ENCODE data around the gene COPA.

COPA gene

DNA sequence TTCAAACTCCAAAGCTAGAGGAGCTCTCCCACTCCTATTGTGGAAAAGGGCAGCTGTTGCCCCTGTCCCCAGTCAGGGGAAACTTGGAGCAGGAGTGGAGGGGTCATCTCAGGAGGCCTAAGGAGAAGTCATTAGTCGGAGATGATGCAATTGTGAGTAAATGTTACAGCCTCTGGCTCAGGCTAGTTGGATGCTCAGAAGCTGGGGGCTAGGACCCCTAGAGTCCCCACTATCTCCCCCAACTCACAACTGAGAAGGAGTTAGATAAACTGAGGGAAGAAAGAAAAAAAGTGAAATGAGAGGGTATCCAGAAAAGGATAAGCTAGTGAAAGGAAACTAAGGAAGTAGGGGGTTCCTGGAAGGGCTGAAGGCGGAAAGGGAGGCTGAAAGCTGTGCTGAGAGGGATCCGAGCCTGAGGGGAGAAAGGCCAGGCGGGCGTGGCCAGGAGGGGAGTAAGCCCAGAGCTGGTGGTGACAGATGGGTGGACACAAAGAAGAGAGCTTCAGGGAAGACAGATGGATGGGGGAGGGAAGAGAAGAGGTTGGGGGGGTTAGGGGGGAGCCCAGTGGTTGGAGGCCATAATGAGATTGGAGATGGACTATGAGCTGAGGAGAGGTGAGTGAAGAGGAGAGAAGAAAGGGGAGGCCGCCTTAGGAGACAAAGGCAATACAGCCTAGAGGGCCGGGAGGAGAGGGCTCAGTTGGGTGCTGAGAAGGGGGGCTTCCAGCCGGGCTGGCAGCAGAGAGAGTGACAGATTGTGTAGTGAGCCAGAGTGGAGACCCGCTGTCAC lies 19.3 kb upstream of the COPA start:
- peak; percentile 52 for DNase-seq

DNA sequence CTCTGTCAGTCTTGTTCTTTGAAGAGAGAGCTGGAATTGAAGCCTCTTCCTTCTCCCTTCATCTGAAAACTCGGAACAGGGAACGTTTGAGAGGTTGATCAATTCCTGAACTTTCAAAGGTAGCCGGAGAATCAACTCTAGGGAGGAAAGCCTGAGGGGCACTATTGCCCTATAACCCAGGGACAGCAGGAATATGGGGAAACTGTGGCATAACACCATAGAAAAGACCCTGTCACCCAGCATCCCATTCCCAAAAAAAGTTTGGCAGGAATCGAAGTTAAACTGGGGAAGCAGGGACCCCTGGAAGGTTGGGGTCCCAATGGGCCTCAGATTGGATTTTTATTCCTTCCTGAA lies 18.7 kb upstream of the COPA start:
- DNase-seq: no peak

DNA sequence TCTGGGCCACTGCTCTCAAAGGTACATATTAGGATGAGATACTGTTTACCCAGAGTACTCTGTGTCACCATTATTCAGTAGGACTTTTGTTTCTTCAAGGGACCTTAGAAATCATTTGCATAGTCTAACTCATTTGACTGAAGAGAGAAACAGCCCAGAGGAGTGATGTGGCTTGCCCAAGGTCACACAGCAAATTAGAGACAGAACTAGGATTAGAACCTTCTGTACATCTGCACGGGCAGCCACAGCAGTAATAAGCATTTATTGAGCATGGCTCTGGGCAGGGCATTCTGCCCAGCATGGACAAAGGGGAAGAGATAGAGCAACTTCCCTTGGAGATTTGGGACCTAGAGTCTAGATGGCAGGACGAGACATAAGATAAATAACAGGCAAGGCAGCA lies 18.1 kb upstream of the COPA start:
- no peak for DNase-seq

DNA sequence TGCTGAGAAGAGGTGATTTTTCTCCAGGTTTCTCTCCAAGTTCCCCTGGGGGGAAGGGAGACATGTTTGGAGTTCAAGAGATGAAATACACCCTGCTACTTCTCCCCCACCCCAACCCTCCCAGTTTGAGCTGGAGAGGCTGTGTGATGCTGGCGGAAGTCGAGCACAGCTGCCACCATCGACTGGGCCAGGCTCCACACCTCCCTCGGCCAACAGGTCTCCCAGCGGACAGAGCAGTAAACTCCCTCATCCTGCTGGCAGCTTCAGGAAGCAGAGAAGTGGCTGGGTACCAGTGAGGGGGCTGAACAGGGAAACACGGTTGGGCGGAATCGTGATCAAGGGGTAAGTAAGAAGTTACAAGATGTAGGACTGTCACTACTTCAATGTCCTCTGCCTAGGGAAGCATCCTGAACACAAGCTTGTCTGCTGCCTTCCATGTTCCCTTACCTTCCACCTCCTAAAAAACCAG lies 17.2 kb upstream of the COPA start:
- DNase-seq: no peak

DNA sequence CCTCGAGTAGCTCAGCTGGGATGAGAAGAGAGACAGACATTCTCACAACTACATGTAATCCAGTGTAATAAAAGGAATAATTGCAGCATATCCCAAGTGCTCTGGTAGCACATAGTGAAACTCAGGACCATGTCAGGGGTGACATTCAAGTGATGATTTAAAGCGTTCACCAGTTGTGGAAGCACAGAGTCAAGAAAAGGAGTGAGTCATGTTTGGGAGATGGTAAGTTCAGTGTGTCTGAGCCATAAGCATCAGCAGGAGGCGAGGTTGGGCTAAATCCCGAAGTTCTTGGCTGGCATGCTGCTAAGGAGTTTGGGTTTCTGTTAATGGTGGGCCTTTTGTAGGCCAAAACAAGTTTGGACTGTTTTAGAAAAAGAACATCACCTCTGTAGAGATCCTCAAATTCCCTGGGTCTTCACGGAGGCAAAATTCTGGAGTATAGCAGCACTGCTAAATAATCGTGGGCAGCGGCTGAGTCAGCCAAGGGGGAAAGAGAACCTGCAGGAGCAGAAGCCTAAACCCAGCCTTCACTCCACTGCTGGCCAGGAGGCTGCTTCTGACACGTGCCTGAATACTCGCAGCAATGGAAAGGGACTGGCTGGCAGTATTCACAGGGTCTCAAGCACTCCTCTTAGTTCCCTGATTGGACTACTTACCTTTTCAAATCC lies 16.6 kb upstream of the COPA start:
- DNase-seq: peak; percentile 10

DNA sequence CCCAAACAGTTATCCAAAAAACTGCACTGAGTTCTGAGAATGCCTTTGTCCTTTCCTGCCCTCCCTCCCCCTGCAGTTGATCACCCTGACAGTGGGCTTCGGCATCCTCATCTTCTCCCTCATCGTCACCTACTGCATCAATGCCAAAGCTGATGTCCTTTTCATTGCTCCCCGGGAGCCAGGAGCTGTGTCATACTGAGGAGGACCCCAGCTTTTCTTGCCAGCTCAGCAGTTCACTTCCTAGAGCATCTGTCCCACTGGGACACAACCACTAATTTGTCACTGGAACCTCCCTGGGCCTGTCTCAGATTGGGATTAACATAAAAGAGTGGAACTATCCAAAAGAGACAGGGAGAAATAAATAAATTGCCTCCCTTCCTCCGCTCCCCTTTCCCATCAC lies 15.0 kb upstream of the COPA start:
- DNase-seq: no peak

DNA sequence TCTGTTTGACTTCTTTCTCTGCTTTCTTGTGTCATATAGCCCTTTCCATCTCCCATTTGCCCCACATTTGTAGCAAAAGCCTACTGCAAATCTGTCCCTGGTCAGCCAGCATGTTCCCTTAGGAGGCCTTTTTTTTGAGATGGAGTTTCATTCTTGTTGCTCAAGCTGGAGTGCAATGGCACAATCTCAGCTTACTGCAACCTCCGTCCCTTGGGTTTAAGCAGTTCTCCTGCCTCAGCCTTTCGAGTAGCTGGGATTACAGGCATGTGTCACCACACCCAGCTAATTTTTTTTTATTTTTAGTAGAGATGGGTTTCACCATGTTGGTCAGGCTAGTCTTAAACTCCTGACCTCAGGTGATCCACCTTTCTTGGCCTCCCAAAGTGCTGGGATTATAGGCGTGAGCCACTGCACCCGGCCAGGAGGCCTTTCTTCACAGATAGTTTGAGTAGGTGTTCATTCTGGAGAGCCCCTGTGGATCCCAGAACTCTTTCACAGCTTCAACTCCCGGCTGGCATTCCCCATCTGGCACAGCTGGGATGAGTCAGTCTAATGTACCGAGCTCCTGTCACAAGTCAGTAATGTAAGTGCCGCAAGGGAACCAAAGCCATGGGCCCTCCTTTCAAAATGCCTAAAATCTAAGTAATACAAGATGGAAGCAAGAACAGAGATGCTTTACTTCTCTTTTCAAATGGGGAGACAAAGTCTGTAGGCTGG lies 14.4 kb upstream of the COPA start:
- no peak for DNase-seq

DNA sequence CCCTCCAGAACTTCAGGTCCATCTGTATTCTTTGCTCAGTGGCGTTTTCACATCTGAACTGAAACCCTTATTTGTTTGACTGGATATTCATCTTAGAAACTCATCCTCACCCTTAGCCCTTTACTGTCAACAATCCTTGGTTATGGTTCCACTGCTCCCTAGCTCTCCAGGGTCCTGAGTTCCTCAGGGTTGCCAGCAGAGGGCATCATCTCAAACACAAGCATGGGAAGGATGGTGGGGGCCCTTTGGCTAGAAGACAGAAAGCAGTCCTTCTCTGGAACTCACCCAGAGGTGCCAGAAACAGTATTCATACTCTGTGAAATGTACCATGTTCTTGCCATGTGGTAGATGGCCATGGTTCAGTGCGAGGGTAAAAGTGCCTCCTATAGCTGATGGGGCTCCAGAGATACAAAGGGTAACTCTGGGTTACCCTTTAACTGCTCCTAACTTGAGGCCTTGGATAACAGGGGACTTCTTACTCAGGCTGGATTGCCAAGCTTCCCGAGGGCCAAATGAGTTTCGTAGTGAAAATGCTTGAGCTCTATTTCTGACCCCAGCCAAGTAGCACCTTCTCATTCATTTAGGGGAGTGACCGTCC lies 11.4 kb upstream of the COPA start:
- DNase-seq: no peak

DNA sequence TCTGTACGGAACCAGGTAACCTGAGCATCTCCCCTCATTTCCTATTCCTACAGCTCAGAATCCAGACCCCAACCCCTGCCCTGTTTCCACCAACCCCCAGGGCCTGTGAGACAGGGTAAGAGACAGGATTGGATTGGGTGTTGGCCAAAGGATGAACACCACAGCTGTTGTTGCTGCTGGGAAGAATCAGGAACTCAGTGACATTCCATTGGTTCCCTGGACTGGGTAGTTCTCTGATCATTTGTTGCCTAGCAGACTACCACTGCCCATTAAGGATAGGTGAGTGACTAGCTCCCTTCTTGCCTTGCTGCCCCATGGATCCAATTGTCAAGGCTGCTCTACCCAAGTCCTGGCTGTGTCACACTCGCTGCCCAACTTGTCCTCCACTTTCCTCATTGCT lies 10.2 kb upstream of the COPA start:
- DNase-seq: no peak

DNA sequence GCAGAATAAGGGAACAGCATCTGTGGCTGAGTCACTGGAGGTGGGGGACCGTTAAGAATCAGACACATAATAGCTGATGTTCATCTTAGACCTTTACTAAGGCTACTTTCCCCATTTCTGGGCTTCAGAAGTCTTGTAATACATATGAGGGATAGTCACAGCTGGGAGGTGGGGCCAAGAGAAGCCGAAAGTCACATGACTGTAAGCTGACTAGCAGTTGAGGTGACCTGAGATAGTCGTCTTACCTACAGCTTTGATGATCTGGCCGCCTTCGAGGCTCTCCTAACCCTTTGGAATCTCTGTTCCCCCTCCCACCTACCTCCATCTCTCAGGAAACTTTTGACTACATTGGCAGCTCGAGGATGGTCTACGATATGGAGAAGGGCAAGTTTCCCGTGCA lies 9.5 kb upstream of the COPA start:
- no peak for DNase-seq

DNA sequence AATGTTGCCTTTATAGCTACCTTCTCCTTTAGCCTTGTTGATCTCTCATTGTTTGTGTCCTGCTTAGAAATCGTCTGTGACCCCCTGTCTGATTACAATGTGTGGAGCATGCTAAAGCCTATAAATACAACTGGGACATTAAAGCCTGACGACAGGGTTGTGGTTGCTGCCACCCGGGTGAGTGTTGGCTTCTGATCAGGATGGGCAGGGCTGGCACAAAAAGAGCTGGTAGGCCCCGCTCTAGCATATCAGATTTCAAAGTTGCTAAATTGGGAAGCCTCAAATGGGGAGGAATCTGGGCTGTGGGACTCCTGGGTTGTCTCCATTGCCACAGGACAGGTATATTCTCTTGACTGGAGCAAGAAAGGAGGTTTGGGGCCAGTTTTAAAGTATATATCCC lies 8.6 kb upstream of the COPA start:
- no peak for DNase-seq

DNA sequence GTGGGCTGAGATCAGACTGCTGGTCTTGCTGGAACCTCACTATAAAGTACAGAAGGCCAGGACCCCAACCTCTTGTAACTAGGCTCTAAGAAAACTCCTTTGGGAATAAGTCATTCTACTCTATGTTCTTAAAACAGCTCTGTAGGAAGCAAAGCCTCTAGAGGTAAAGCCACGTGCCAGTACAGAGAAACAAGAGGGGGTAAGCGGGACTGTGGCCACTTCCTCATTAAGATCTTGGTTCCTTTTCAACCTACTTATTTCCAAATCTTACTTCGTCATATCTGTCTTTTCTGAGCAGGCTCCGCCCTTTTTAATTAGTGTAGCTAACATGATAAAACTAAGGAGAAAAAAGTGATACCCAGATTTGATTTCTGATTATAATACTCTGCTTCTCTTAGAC lies 3.9 kb upstream of the COPA start:
- DNase-seq: no peak

DNA sequence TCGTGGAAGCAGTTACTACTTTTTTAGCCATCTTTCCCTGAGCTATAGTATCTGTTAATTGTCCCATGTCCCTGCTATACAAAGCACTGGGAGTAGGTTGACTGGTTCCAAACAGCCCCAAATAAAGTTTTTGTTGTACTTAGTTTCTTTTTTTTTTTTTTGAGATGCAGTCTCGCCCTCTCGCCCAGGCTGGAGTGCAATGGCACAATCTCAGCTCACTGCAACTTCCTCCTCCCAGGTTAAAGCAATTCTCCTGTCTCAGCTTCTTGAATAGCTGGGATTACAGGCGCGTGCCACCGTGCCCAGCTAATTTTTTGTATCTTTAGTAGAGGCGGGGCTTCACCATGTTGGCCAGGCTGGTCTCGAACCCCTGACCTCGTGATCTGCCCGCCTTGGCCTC lies 3.4 kb upstream of the COPA start:
- DNase-seq: no peak

DNA sequence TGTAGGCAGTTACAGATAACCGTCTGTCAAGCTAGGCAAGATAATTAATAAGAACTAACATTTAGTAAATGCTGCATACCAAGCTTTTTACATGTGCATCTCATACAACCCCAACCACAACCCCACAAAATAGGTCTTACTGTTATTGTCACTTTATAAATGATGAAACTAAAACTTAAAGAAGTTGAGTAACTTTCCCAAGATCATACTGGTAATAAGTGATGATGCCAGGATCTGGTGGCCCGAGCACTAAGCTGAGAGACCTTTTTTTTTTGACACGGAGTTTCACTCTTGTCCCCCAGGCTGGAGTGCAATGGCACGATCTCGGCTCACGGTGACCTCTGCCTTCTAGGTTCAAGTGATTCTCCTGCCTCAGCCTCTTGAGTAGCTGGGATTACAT lies 1.9 kb upstream of the COPA start:
- DNase-seq: no peak

DNA sequence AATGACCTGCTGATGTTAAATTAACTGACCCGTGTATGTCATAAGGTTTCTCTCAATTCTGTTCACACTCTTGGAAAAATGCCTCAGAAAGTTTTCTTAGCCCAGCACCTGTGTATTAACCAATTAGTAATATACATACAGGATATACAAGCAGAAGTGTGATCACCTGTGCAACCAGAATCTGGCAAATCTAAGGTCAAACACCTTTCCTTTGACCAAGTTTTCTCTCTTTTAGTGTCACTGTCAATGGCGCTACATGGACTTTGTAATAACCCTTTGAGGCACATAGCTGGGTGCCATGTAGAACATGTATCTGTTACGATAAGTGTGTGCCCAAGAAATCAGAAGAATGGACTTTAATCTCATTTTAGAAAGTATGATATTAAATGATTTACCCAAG lies 1.2 kb upstream of the COPA start:
- no peak for DNase-seq

DNA sequence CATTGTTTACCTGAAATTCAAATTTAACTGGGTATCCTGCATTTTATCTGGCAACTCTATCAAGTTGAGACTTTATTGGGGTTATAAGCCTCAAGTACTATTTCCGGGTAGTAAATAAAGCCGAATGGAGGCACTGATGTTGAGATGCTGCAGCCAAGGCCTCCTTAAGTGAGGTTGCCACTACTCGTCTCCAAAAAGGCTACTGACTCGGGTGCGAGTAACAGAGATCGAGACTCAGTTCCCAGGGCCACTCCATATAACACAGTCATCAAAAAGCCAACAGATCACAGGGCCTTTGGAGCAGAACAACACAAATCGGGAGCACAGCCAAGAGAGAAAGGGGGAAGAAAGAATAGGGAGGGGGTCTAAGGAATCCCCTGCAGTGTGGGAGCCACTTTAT lies 524 bp downstream of the COPA start:
- no peak for DNase-seq

DNA sequence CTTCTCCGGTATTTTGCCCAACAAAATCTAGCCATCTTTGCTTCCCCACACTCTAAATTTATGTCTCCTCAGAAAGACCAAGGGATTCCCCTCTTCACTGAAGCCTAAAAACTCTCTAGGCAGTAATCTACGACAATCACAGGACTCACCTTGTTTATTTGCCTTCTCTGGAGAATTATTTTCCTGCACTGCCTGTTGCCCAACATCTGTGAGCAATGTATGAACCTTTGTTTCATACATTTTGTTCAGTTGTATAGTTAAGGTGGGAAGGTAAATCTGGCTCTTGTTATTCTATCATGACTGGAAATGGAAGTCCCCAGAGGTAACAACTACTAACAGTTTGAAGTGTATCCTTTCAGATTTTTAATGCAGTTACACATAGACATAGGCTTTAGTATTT lies 2.2 kb downstream of the COPA start:
- no peak for DNase-seq

DNA sequence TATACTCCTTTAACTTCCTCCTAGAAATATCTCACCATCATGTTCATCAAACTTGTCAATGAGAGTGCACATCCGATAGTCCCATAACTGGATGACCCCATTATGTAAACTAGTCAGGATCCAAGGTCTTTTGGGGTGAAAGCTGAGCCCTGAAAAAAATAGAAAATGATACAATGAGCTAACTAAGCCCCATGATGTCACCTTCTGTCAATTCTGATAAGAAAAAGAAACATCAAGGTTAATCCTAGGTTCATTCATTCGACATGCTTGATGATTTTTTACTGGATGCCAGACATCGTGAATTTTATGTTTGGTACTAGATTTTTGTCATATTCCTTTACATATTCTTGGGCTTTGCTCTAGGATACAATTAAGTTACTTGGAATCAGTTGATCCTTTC lies 2.9 kb downstream of the COPA start:
- no peak for DNase-seq

DNA sequence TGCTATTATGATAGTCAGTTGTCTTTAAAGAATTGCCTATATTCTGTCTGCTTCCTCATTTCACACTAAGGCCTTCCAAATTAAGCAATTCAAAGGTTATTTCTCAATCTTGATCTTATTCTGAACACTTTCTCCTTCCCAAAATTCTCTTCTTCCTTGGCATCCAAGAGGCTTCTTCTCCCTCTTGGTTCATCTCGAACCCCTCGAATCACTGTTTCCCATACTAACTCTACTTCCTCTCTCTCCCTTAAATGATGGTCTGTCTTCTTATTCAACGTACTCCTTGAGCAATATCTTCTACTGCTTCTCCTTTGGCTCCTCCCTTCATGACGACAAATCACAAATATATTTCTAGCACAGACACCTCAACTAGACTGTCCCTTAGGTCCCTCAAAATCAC lies 4.5 kb downstream of the COPA start:
- no peak for DNase-seq

DNA sequence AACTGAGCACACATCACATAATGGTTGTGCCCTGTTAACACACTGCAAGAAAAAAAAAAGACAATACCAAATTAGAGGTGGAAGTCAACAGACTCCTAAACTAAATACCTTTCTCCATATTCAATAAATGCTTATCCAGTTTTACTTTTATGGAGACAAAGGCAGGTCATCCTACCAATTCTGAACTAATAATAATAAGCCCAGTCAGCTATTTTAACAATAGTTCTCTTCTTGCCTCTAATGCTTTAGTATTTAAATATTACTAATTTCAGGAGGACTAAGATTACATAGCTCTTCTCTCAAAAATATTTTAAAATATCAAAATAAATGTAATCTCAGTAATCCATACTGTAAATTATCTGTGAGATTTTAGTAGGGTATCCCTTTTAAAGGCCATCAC lies 10.5 kb downstream of the COPA start:
- no peak for DNase-seq

DNA sequence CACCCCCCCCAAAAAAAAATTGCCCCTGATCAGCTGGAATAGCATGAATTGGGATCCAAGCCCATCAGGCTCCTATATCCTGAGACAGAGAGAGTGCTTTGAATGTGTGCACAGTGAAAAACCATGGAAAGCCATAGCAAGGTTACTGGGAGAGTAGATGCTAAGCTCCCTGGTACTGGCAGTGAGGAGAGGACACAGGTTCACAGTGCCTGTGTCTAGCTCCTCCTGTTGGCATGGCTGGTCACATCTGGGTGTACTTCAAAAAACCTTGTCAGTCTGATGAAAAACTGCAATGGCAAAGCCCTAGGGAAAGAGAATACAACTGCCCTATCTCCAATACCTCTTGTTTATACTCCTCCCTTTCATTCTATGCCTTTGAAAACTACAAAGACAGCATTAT lies 12.9 kb downstream of the COPA start:
- no peak for DNase-seq

DNA sequence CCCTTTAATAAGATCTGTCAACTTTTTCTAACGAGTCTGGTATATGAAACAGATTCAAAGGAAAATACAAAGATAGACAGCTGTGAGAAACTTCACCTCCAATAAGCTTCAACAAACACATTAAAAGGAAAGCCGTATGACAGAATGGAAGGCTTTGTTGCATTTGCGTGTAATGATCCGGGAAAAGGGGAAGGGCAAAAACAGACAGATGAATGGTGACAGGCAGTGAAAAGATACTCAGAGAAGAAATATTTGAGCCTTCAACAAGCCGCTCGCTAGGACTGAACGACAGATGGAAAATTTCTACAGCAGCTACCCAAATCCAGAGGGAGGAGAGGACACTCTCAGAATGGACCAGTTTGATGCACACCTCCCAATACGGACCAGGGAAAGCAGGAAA lies 14.9 kb downstream of the COPA start:
- DNase-seq: no peak

DNA sequence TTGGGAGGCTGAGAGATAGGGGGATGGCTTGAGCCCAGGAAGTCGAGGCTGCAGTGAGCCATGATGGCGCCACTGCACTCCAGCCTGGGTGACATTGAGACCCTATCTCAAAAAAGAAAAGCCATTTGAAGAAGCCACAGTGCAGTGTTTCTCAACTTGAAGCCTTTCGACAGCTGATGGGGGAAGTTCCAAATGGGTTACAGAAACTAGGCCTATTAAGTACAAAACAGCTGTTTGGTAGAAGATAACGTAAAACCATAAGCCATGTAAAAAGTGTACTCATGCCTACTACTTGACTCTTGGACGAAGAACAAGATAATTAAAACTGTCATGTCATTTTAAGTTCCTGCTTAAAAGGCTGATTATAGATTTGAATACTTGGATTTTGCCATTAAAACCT lies 16.6 kb downstream of the COPA start:
- no peak for DNase-seq

DNA sequence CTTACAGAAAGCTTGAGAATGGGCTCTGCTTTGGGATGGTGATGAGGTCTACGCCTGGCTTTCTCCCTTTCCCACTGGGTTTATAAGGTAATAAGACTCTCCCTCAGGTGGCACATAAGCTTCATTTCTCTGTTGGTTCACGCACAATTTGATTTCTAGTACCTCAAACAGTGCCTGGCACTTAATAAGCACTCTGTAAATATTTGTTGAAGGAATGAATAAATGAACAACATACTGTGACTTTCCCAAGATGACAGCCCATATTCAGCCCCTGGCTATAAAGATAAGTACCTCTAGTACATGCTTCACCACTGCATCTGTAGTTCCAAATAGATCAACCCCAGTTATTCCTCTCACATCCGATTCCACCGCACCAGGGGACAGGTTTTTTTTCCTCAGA lies 17.8 kb downstream of the COPA start:
- no peak for DNase-seq

Measured in NCI-H446 treated with DMSO at 0.1 percent for 48 hours (cell line).